Type B pancreatic cell (in vitro differentiated cells): ENCODE results near the gene ANKRD35. TPM values are rescaled to one million over a fixed set of nuclear protein-coding genes. Genes with fewer than 3 reads are reported as not detected.
A peak's percentile ranks its signal among the peaks of the same experiment; 100 is the strongest.

Source experiments
- DNase-seq: peaks from one replicate; pipeline ENCODE4 v3.0.0; 2021; ENCODE audit warnings: mixed read lengths; ENCODE audit not compliant: unreplicated experiment; ENCODE audit errors: extremely low spot score
- H3K27ac Mint-ChIP-seq: 2 replicates; pipeline ENCODE4 v1.8.0; 2021; ENCODE audit warnings: mild to moderate bottlenecking, mixed read lengths
- H3K27me3 Mint-ChIP-seq: 2 replicates; pipeline ENCODE4 v1.8.0; 2021; ENCODE audit warnings: mixed read lengths
- H3K36me3 Mint-ChIP-seq: 2 replicates; pipeline ENCODE4 v1.8.0; 2021; ENCODE audit warnings: mixed read lengths
- H3K4me1 Mint-ChIP-seq: one replicate; pipeline ENCODE4 v1.8.0; 2021; ENCODE audit warnings: mixed read lengths; ENCODE audit not compliant: unreplicated experiment
- H3K4me3 Mint-ChIP-seq: 2 replicates; pipeline ENCODE4 v1.8.0; 2021; ENCODE audit warnings: mild to moderate bottlenecking, mixed read lengths
- H3K9me3 Mint-ChIP-seq: 2 replicates; pipeline ENCODE4 v1.8.0; 2021; ENCODE audit warnings: mixed read lengths
- total RNA-seq: library from RNA; stranded (reverse); gene quantifications from 2 replicates; pipeline ENCODE4 v1.2.1, GENCODE V29; 2021; ENCODE audit warnings: low replicate concordance
- TF ChIP-seq, protein P1 (sequence below): fragments of 200-600 bp; sonication (generic); conservative IDR thresholded peaks from 2 replicates; pipeline ENCODE4 v1.5.0; 2021; ENCODE audit warnings: antibody characterized with exemption, mild to moderate bottlenecking

ANKRD35 gene
- total RNA-seq, 1 donor from 2014 or later: 0.56 TPM

DNA sequence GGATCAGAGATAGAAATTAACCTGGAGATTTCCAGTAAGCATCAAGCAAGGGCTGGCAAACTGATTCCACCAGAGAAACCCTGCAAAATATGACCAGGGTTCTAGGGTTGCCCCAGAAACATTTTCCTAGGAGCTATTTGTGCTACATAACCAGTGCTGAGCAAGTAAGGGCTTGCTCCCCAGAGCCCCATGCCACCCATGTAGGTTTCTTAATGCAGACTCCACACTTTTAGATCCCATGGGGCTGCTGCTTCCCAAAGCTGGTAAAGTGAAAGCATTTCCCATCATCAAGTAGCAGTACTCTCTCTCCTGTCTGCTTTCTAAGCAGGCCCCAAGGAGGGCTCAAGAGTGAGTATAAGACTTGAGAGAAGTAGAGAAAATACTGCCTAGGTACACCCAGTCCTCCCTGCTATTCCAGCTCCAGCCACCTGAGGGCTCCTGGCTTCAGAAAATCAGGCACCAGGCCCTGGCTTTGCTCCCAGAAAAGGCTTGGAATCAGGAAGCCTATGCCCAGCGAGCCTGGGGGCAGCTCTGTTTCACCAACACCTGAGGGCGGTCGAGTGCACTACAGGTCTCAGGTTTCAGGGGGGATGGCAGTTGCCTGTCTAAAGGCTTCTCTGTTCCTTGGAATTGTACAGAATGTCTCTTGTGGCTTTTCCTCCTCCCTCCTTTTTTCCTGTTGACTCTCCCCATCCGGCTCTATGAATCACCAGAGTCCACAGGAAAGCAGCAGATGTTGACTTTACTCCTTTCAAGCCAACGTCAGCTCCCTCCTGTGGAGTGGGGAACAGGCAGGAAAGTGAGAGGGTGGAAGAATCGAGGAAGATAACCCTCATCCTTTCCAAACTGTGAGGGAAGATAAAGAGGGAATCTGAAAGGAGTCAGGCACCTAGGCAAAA is 6.2 kb upstream of the ANKRD35 start:
- Mint-ChIP-seq H3K27me3 (peaks cover 5% of the 10 kb centered on the region), H3K27ac (peak overlapping the region; percentile 87), H3K36me3 (no peaks in the 10 kb centered on the region), H3K9me3 (no peaks in the 10 kb centered on the region), H3K4me1 (peaks cover 19% of the 10 kb centered on the region), H3K4me3 (peak overlapping the region; percentile 71)
- TF ChIP-seq, protein P1, sequence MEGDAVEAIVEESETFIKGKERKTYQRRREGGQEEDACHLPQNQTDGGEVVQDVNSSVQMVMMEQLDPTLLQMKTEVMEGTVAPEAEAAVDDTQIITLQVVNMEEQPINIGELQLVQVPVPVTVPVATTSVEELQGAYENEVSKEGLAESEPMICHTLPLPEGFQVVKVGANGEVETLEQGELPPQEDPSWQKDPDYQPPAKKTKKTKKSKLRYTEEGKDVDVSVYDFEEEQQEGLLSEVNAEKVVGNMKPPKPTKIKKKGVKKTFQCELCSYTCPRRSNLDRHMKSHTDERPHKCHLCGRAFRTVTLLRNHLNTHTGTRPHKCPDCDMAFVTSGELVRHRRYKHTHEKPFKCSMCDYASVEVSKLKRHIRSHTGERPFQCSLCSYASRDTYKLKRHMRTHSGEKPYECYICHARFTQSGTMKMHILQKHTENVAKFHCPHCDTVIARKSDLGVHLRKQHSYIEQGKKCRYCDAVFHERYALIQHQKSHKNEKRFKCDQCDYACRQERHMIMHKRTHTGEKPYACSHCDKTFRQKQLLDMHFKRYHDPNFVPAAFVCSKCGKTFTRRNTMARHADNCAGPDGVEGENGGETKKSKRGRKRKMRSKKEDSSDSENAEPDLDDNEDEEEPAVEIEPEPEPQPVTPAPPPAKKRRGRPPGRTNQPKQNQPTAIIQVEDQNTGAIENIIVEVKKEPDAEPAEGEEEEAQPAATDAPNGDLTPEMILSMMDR: peak; percentile 95
- DNase-seq: peak; percentile 90

DNA sequence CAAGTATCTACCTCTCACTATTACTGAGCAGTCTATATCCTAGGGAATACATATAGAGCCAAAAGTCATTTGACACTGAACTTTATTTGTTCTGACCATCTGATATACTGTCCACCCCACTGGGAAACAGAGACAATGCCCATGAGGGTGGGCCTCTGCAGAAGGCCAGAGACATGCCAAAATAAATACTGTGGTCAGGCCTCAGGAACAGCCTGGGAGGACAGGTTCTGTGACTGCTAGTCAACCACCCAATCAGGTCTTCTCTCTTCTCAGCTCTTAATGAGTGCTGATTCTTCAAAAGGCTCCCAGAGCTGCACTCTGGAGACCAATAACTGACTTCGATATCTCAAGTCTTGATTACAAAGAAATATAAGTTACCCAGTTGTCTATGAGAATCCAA is 5.5 kb upstream of the ANKRD35 start:
- no peak for DNase-seq
- peaks cover 19% of the 10 kb centered on the region for H3K4me1 Mint-ChIP-seq
- TF ChIP-seq, protein P1: no peak
- no peak overlapping the region for H3K4me3 Mint-ChIP-seq
- peaks cover 11% of the 10 kb centered on the region for H3K27me3 Mint-ChIP-seq
- H3K27ac Mint-ChIP-seq: no peak overlapping the region
- no peaks in the 10 kb centered on the region for H3K36me3 Mint-ChIP-seq
- H3K9me3 Mint-ChIP-seq: no peaks in the 10 kb centered on the region

- Mint-ChIP-seq H3K27ac (no peak overlapping the region), H3K36me3 (no peaks in the 10 kb centered on the region), H3K4me3 (no peak overlapping the region), H3K9me3 (no peaks in the 10 kb centered on the region), H3K4me1 (peaks cover 19% of the 10 kb centered on the region), H3K27me3 (peaks cover 20% of the 10 kb centered on the region)
- no peak for DNase-seq
- TF ChIP-seq, protein P1: no peak
Observed at GRCh38 chr1:145889722-145890121, 4.1 kb upstream of the ANKRD35 start.

GRCh38 chr1:145887631-145888030 is 2.0 kb upstream of the ANKRD35 start:
- peaks cover 38% of the 10 kb centered on the region for H3K27me3 Mint-ChIP-seq
- DNase-seq: no peak
- no peaks in the 10 kb centered on the region for H3K36me3 Mint-ChIP-seq
- peaks cover 19% of the 10 kb centered on the region for H3K4me1 Mint-ChIP-seq
- H3K9me3 Mint-ChIP-seq: no peaks in the 10 kb centered on the region
- peak overlapping the region; percentile 40 for H3K4me3 Mint-ChIP-seq
- H3K27ac Mint-ChIP-seq: no peak overlapping the region
- TF ChIP-seq, protein P1: no peak

GRCh38 chr1:145886816-145887215 is 1.1 kb upstream of the ANKRD35 start:
- TF ChIP-seq, protein P1: no peak
- peaks cover 13% of the 10 kb centered on the region for H3K4me1 Mint-ChIP-seq
- peaks cover 38% of the 10 kb centered on the region for H3K27me3 Mint-ChIP-seq
- peak overlapping the region; percentile 83 for H3K4me3 Mint-ChIP-seq
- DNase-seq: no peak
- H3K36me3 Mint-ChIP-seq: no peaks in the 10 kb centered on the region
- no peaks in the 10 kb centered on the region for H3K9me3 Mint-ChIP-seq
- no peak overlapping the region for H3K27ac Mint-ChIP-seq
